Activated CD4-positive, alpha-beta T cell treated with anti-CD3 and anti-CD28 coated beads, Interleukin-2, amount 10 ng/mL, durations not matched to agents 7 days and 5 days (primary cell): ENCODE results near the gene GAREM1. TPM values are rescaled to one million over a fixed set of nuclear protein-coding genes. Genes with fewer than 3 reads are reported as not detected.
A peak's percentile ranks its signal among the peaks of the same experiment; 100 is the strongest.
"Not testable (repeated sequence)": the region's sequence is repeated elsewhere in the genome, so short reads cannot be mapped to it uniquely, and the experiment has no call there.

Source experiments
- CTCF ChIA-PET: fragments of 350-600 bp; sonication (Branson Sonifier 250); formaldehyde crosslinking; loops from one replicate; lab custom pipeline; 2021; ENCODE audit warnings: antibody characterized with exemption; lab: Charles Lee
- POLR2A ChIA-PET: fragments of 350-600 bp; sonication (Branson Sonifier 250); formaldehyde crosslinking; loops from one replicate; lab custom pipeline; 2021; ENCODE audit warnings: antibody characterized with exemption; lab: Charles Lee
- DNase-seq: peaks from one replicate; pipeline ENCODE4 v3.0.0-alpha.2; 2020
- H3K27ac Mint-ChIP-seq: one replicate; pipeline ENCODE4 v1.8.0; 2021; ENCODE audit warnings: mild to moderate bottlenecking, moderate library complexity, mixed read lengths
- H3K27me3 Mint-ChIP-seq: one replicate; pipeline ENCODE4 v1.8.0; 2021; ENCODE audit warnings: mixed read lengths
- H3K36me3 Mint-ChIP-seq: one replicate; pipeline ENCODE4 v1.8.0; 2021; ENCODE audit warnings: low read depth, mixed read lengths
- H3K4me1 Mint-ChIP-seq: one replicate; pipeline ENCODE4 v1.8.0; 2021; ENCODE audit warnings: mixed read lengths
- H3K4me3 Mint-ChIP-seq: one replicate; pipeline ENCODE4 v1.8.0; 2021; ENCODE audit warnings: mild to moderate bottlenecking, moderate library complexity, mixed read lengths
- H3K9me3 Mint-ChIP-seq: one replicate; pipeline ENCODE4 v1.8.0; 2021; ENCODE audit warnings: mixed read lengths
- total RNA-seq, 2 experiments: library from RNA; stranded (reverse); gene quantifications; one replicate each; pipeline ENCODE4 v1.2.3, GENCODE V29; 2021

Gene GAREM1
- total RNA-seq, 2 experiments from 2014 or later, result not detected

DNA sequence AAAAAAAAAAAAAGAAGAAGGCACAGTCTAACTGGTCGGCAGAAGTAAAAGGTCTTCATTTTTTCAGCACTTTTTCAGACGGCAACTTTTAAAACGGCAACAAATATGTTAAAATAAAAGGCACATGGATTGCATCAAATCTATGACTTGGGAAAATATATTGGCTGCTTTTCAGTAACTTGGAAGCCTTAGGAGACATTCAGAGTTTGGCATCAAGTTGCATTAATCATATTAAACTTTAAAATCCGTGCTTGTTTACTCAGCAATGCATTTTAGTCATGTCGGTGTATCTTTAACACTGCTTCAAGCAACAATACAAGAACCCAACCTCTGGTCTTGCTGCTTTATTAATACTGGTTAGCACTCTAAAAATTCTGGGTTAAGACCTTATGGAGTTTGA, 169.8 kb downstream of the GAREM1 start:
- no peaks in the 10 kb centered on the region for H3K9me3 Mint-ChIP-seq

DNA sequence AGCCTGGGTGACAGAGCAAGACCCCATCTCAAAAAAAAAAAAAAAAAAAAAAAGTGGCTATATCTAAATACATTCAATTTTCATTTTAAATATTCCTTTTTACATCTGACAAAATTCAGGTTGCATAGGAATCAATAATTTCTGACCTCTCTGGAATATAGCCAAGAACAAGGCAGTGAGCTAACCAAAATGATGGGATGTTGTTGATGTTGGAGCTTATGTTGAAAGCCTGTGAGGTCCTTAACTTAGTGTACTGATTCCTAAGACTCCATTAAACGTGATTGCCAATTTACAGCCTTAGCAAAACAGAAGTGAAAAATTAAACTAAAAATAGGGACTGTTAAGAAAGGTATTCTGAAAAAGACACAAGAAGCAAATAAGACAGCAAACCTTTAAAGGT, 171.2 kb downstream of the GAREM1 start:
- CTCF ChIA-PET, result interaction anchor here (0.9 to 1.6 kb wide), 3 partner anchors 10 to 223 kb away, joined by 3 to 4 read pairs (median 3); no protein-coding TSS in a partner anchor

More for the DNA sequence above, 169.8 kb downstream of the GAREM1 start:
- POLR2A ChIA-PET, result no interaction called here
- no peaks in the 10 kb centered on the region for H3K27me3 Mint-ChIP-seq
- peaks cover 5% of the 10 kb centered on the region for H3K4me1 Mint-ChIP-seq
- H3K36me3 Mint-ChIP-seq, result no peaks in the 10 kb centered on the region
- no peak for DNase-seq
- no peak overlapping the region for H3K27ac Mint-ChIP-seq
- H3K4me3 Mint-ChIP-seq, result no peak overlapping the region
- CTCF ChIA-PET, result no interaction called here

DNA sequence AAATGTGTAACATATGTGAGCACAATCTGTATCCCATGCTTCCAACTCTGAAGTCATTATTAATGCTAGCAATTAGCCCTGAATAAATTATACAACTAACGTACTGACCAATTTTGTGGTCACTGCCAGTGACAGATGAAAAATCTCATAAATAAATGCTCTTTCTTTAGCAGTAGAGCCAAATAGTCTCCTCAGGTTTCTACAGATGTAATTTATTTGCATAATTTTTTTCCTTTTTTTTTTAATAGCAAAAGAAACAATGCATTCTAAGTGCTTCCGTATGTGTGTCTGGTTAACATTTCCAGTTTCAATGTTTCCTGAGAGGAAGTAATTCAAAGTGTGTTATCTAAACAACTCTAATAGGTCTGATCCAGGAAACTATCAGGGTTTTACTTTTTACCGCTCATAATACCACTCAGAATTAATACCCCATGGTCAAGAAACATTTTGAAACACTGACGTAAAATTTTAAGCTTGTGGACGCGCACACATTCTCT, 172.5 kb downstream of the GAREM1 start:
- CTCF ChIA-PET, result interaction anchor here (1.6 kb wide), 1 partner anchor 26 kb away, joined by 4 read pairs; no protein-coding TSS in a partner anchor
- peaks cover 3% of the 10 kb centered on the region for H3K27me3 Mint-ChIP-seq

More for the DNA sequence above, 171.2 kb downstream of the GAREM1 start:
- Mint-ChIP-seq H3K27ac (no peak overlapping the region), H3K27me3 (peaks cover 2% of the 10 kb centered on the region), H3K9me3 (no peaks in the 10 kb centered on the region), H3K36me3 (no peaks in the 10 kb centered on the region), H3K4me1 (peaks cover 5% of the 10 kb centered on the region), H3K4me3 (no peak overlapping the region)
- DNase-seq, result no peak
- POLR2A ChIA-PET, result no interaction called here

DNA sequence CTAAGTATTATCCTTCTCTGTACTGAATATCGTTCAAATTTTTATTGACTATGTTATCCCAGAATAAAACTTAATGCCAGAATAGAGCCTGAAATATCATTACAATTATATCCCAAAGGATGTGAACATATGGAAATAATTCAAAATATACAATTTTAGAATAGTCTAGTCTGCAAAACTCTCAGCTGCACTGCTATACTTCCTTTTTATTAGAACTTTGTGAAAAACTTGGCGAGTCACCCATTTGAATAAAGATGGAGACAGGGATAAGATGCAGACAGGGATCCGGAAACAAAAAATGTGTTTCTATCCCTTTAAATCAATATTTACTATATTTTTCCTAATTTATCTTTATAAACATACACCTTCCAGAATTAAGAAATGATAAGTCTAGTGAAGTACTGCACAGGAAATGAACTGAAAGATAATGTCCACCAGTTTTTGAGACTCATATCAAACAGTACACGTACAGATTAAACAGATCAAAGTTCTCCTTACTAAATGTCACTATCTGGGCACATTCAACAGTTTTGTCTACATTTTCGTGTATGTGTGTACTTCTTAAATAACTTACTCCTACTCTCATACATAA, 173.0 kb downstream of the GAREM1 start:
- ChIA-PET CTCF (no interaction called here), POLR2A (no interaction called here)
- Mint-ChIP-seq H3K27me3 (peaks cover 5% of the 10 kb centered on the region), H3K9me3 (no peaks in the 10 kb centered on the region), H3K36me3 (no peaks in the 10 kb centered on the region), H3K4me1 (peaks cover 5% of the 10 kb centered on the region), H3K4me3 (no peak overlapping the region), H3K27ac (no peak overlapping the region)
- DNase-seq, result no peak

More for the DNA sequence above, 172.5 kb downstream of the GAREM1 start:
- Mint-ChIP-seq H3K27ac (no peak overlapping the region), H3K4me1 (peaks cover 5% of the 10 kb centered on the region), H3K9me3 (no peaks in the 10 kb centered on the region), H3K36me3 (no peaks in the 10 kb centered on the region), H3K4me3 (no peak overlapping the region)
- POLR2A ChIA-PET, result no interaction called here
- DNase-seq, result no peak

DNA sequence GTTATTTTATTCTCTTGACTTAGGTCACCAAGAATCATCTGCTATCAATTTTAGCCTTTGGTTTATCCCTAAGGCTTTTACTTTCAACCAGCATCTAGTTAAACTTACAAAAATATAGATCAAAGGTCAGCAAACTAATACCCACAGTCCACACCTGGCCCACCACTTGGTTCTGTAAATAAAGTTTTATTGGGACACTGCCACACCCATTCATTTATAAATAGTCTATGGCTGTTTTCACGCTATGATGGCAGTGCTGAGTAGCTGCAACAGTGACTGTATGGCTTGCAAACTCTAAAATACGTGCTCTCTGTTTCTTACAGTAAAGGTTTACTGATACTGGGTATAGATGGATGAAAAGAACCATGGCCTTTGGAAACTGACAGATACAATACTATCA, 173.8 kb downstream of the GAREM1 start:
- H3K27ac Mint-ChIP-seq, result no peak overlapping the region
- CTCF ChIA-PET, result no interaction called here
- POLR2A ChIA-PET, result interaction anchor here (0.6 kb wide), 1 partner anchor 764 kb away, joined by 3 read pairs; no protein-coding TSS in a partner anchor

DNA sequence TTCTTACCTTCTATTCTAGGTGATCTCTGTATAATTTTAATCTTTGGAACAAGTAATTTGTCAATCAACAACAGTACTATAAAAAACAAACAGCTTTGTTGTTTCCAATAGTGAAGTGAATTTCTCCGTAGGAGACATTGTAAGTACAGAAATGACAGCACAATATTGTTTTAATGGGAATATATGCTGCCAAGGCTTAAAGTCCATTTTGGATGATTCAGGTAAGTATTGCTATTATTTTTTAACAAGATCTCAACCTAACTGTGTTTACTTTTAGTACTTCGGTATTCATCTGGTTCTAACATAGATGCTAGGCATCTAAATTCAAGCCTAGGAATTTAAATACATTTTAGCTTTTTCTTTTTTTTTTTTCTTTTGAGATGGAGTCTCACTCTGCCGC, 175.1 kb downstream of the GAREM1 start:
- DNase-seq, result no peak
- Mint-ChIP-seq H3K27me3 (peaks cover 7% of the 10 kb centered on the region), H3K27ac (no peak overlapping the region), H3K4me3 (no peak overlapping the region), H3K4me1 (no peaks in the 10 kb centered on the region), H3K36me3 (no peaks in the 10 kb centered on the region), H3K9me3 (no peaks in the 10 kb centered on the region)
- ChIA-PET CTCF (no interaction called here), POLR2A (no interaction called here)

More for the DNA sequence above, 173.8 kb downstream of the GAREM1 start:
- peaks cover 7% of the 10 kb centered on the region for H3K27me3 Mint-ChIP-seq
- DNase-seq, result no peak
- no peaks in the 10 kb centered on the region for H3K4me1 Mint-ChIP-seq
- H3K9me3 Mint-ChIP-seq, result no peaks in the 10 kb centered on the region
- no peak overlapping the region for H3K4me3 Mint-ChIP-seq
- H3K36me3 Mint-ChIP-seq, result no peaks in the 10 kb centered on the region

DNA sequence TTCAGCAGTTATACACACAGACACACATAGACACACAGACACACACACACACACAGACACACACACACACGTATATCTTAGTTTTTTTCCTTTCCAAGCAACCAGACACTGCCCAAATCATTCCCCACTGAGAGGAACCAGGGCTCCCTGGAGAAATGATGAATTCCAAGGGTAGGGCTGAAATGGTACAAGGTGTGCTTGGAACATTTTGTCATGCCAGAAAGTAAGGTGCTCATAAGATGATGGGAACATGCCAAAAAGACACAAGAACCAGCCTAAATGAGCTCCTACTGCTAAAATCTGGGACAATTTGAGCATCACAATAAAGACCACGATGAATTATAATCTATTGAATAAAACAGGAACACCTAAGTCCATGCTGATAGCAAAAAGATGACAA, 177.6 kb downstream of the GAREM1 start:
- H3K36me3 Mint-ChIP-seq, result no peaks in the 10 kb centered on the region
- ChIA-PET POLR2A (no interaction called here), CTCF (no interaction called here)
- H3K4me1 Mint-ChIP-seq, result no peaks in the 10 kb centered on the region
- no peak overlapping the region for H3K4me3 Mint-ChIP-seq
- no peak for DNase-seq
- no peak overlapping the region for H3K27ac Mint-ChIP-seq
- no peaks in the 10 kb centered on the region for H3K9me3 Mint-ChIP-seq
- peaks cover 7% of the 10 kb centered on the region for H3K27me3 Mint-ChIP-seq

DNA sequence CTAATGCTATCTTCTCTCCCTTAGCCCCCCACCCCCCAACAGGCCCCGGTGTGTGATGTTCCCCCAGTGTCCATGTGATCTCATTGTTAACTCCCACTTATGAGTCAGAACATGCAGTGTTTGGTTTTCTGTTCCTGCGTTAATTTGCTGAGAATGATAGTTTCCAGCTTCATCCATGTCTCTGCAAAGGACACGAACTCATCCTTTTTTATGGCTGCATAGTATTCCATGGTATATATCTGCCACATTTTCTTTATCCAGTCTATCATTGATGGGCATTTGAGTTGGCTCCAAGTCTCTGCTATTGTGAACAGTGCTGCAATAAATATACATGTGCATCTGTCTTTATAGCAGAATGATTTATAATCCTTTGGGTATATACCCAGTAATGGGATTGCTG, 179.1 kb downstream of the GAREM1 start:
- POLR2A ChIA-PET, H3K9me3 Mint-ChIP-seq, CTCF ChIA-PET, H3K27ac Mint-ChIP-seq, DNase-seq, H3K4me3 Mint-ChIP-seq, H3K36me3 Mint-ChIP-seq, H3K4me1 Mint-ChIP-seq, H3K27me3 Mint-ChIP-seq: not testable (repeated sequence)

DNA sequence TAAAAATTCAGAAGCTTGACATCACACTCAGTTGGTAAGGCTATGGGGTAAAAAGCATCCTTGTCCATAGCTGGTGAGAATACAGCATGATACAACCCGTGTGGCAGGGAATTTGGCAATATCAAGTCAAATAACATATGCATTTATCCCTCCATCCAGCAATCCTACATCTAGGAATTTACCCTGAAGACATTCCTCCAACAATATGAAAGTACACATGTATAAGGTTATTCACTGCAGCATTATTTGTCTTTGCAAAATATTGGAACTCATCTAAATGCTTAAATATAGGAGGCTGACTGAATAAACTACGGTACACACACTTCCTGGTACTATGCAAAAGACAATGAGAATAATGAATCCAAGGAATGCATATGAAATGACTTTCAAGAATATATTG, 179.9 kb downstream of the GAREM1 start:
- Mint-ChIP-seq H3K27me3 (peaks cover 7% of the 10 kb centered on the region), H3K4me1 (no peaks in the 10 kb centered on the region), H3K4me3 (no peak overlapping the region), H3K9me3 (no peaks in the 10 kb centered on the region), H3K27ac (no peak overlapping the region), H3K36me3 (no peaks in the 10 kb centered on the region)
- CTCF ChIA-PET, result no interaction called here
- POLR2A ChIA-PET, result no interaction called here
- DNase-seq, result no peak

DNA sequence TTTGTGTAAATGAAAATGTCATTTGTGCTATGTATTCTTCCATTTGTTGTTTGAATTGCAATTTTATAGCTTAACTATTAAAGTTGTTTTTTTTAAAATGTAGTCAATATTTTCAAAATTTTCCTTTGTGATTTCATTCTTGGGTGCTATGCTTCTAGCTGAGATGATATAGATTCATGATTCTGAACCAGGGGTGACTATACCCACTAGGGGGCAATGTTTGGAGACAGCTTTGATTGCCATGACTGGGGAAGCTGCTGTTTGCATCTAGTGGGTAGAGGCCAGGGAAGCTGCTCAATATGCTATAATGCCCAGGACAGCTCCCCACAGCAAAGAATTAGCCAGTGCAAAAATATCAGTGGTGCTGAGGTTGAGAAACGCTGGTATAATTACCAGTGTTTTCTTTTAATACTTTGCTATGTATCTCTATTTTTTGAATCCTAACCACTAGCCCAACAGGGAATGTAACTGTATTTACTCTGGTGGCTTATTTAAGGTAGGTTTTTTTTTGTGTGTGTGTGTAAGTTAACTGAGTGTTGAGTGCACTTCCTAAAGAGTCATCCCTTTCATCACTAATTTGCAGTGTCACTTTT, 181.1 kb downstream of the GAREM1 start:
- H3K9me3 Mint-ChIP-seq, result no peaks in the 10 kb centered on the region
- CTCF ChIA-PET, result interaction anchor here (0.8 to 1.1 kb wide), 2 partner anchors 10 to 181 kb away, joined by 3 read pairs; partner anchors contain the start of gene GAREM1
- no peaks in the 10 kb centered on the region for H3K36me3 Mint-ChIP-seq
- H3K4me3 Mint-ChIP-seq, result no peak overlapping the region
- H3K27me3 Mint-ChIP-seq, result peaks cover 6% of the 10 kb centered on the region
- no peak overlapping the region for H3K27ac Mint-ChIP-seq
- no peaks in the 10 kb centered on the region for H3K4me1 Mint-ChIP-seq
- POLR2A ChIA-PET, result no interaction called here
- peak; percentile 58 for DNase-seq

DNA sequence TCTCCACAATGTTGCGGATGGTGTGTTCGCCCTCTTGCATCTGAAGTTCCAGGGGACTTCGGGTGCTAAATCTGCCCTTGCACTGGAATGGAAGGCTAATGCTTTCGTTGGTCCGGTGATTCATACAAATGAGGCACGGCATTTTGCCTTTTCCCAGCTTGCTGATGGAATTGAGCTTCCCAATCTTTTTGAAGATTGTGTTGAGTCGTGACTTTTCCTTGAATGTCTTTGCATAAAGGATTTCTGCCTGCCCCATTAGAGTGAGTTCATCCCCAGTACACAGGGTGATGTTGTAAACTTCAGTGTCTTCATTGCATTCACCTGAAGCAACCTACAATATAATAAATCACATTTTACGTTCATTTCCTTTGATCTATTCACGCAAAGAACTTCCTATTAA, 182.8 kb downstream of the GAREM1 start:
- POLR2A ChIA-PET, result no interaction called here
- Mint-ChIP-seq H3K4me1 (no peaks in the 10 kb centered on the region), H3K27ac (no peak overlapping the region), H3K27me3 (peaks cover 3% of the 10 kb centered on the region), H3K9me3 (no peaks in the 10 kb centered on the region), H3K36me3 (no peaks in the 10 kb centered on the region), H3K4me3 (no peak overlapping the region)
- no peak for DNase-seq
- CTCF ChIA-PET, result no interaction called here

DNA sequence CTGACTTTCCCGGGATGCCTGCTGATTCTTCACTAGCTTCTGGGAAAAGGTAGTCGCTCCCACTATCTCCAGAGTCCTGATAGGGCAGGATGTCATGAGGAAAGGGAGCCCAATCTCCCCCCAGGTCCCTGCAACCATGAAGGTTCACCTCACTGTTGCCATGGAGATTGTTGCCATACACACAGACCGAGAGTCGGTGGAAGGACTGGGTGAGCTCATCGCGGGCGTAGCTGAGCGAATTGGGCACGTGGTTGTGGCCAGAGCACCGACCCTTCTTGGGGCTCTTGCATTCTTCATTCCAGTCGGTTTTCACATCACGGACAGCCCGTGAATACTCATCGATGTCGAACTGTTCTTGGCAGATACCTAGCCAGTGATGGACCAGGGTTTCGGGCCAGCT, 183.4 kb downstream of the GAREM1 start:
- POLR2A ChIA-PET, result no interaction called here
- H3K9me3 Mint-ChIP-seq, result no peaks in the 10 kb centered on the region
- H3K27ac Mint-ChIP-seq, result no peak overlapping the region
- H3K36me3 Mint-ChIP-seq, result no peaks in the 10 kb centered on the region
- DNase-seq, result no peak
- no peak overlapping the region for H3K4me3 Mint-ChIP-seq
- no peaks in the 10 kb centered on the region for H3K4me1 Mint-ChIP-seq
- H3K27me3 Mint-ChIP-seq, result peaks cover 1% of the 10 kb centered on the region
- CTCF ChIA-PET, result no interaction called here

DNA sequence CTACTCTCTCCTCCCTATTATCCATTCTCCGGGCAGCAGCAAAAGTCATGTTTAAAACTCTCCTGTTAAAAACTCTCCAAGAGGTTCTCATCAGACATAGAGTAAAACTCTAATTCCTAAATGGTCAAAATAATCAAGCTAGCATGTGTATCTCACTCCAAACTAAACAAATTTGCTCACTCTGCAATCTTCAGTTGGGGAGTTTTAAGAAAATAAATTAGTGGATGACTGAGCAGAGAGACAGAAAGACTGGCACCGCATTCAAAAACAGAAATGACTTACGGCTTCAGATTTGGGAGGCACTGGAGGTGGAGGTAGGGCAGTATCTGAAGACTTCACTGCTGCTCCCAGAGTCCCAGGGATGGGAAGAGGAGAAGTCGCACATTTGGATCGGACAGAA, 183.9 kb downstream of the GAREM1 start:
- Mint-ChIP-seq H3K4me3 (no peak overlapping the region), H3K9me3 (no peaks in the 10 kb centered on the region), H3K36me3 (no peaks in the 10 kb centered on the region), H3K27me3 (no peaks in the 10 kb centered on the region), H3K4me1 (no peaks in the 10 kb centered on the region), H3K27ac (no peak overlapping the region)
- no peak for DNase-seq
- CTCF ChIA-PET, result no interaction called here
- POLR2A ChIA-PET, result no interaction called here
